HepG2 (cell line): ENCODE measurements around the gene TFAP2C. TPM values are rescaled to one million over a fixed set of nuclear protein-coding genes. Genes with fewer than 3 reads are reported as not detected.

Experiments used
- ATAC-seq: fragments of 200-7000 bp; cut with Tn5 transposase; 3 replicates; pipeline ENCODE4 v1.9.1; 2020; ENCODE audit warnings: mild to moderate bottlenecking, moderate library complexity
- BruUV-seq: library from RNA; stranded (reverse); fragments of 400-500 nt; replicated peaks from 2 replicates; lab custom pipeline; 2021; lab: Mats Ljungman, UMichigan
- CTCF ChIA-PET: fragments of 300-600 bp; formaldehyde crosslinking; extraction: SDS; loops from one replicate; lab custom pipeline; 2021; ENCODE audit warnings: low total read pairs, inconsistent platforms, low intra/inter-chr PET ratio; lab: Yijun Ruan, JAX
- POLR2A ChIA-PET: fragments of 350-600 bp; sonication (Branson Sonifier 250); formaldehyde crosslinking; loops from one replicate; lab custom pipeline; 2020; ENCODE audit warnings: antibody characterized with exemption, inconsistent platforms; lab: Yijun Ruan, JAX
- DNase-seq: peaks from one replicate; pipeline ENCODE4 v3.0.0-alpha.2; 2015; ENCODE audit warnings: low spot score
- FAIRE-seq: peaks from 3 replicates; lab custom pipeline; 2011; peaks lifted over from hg19 to GRCh38; lab: Jason Lieb, UNC
- H2AFZ ChIP-seq: one replicate; pipeline ENCODE4 v1.6.1; 2011; ENCODE audit warnings: low read length, inconsistent platforms
- H3K27ac ChIP-seq: fragments of 300-600 bp; 3 replicates; pipeline ENCODE4 v1.8.0; 2011; ENCODE audit warnings: mixed run types, mild to moderate bottlenecking, mixed read lengths, low read length, inconsistent platforms; ENCODE audit not compliant: insufficient read depth; ENCODE audit errors: extremely low read length
- H3K27me3 ChIP-seq, 2 experiments: fragments of 200-600 bp in 1 of 2; 2 replicates in 1 of 2; 3 replicates in 1 of 2; pipeline versions ENCODE4 v1.6.0 to v1.8.0; 2011; ENCODE audit warnings: low read length in 2 of 2, mild to moderate bottlenecking in 2 of 2, moderate library complexity in 2 of 2, inconsistent platforms in 1 of 2; ENCODE audit not compliant: insufficient read depth in 2 of 2, control insufficient read depth in 1 of 2
- H3K36me3 ChIP-seq, 2 experiments: fragments of 200-600 bp in 1 of 2; replicated peaks in 1 of 2; 2 replicates in 1 of 2; 3 replicates in 1 of 2; pipeline versions ENCODE4 v1.5.1 to v1.8.0; 2011; ENCODE audit warnings: low read length in 2 of 2, inconsistent platforms in 1 of 2; ENCODE audit not compliant: insufficient read depth in 2 of 2, control insufficient read depth in 1 of 2
- H3K4me1 ChIP-seq: 2 replicates; pipeline ENCODE4 v1.5.1; 2012; ENCODE audit warnings: low read length, inconsistent platforms; ENCODE audit not compliant: insufficient read depth
- H3K4me2 ChIP-seq: 2 replicates; pipeline ENCODE4 v1.6.0; 2011; ENCODE audit warnings: low read depth, low read length, inconsistent platforms
- H3K4me3 ChIP-seq, 3 experiments: fragments of 200-600 bp in 1 of 3; sonication (generic), shearing (Covaris generic) in 1 of 3; replicated peaks in 1 of 3; 2 replicates each; pipeline ENCODE4 v1.5.1; 2011 to 2016; ENCODE audit warnings: low read length in 3 of 3, inconsistent platforms in 2 of 3, low read depth in 2 of 3, mild to moderate bottlenecking in 2 of 3, control low read depth in 1 of 3, mixed read lengths in 1 of 3; ENCODE audit not compliant: insufficient read depth in 1 of 3
- H3K79me2 ChIP-seq: one replicate; pipeline ENCODE4 v1.6.1; 2011; ENCODE audit warnings: low read length, inconsistent platforms; ENCODE audit not compliant: insufficient read depth
- H3K9ac ChIP-seq: 2 replicates; pipeline ENCODE4 v1.6.0; 2011; ENCODE audit warnings: mild to moderate bottlenecking, low read depth, low read length, inconsistent platforms; ENCODE audit not compliant: insufficient read depth
- H3K9me3 ChIP-seq: 2 replicates; pipeline ENCODE4 v1.5.1; 2012; ENCODE audit warnings: mild to moderate bottlenecking, low read length
- H4K20me1 ChIP-seq: 2 replicates; pipeline ENCODE4 v1.6.0; 2011; ENCODE audit warnings: inconsistent platforms, mild to moderate bottlenecking, low read length, moderate library complexity; ENCODE audit not compliant: insufficient read depth
- ZBTB40 ChIP-seq, 2 experiments: fragments of 450-650 bp in 1 of 2; sonication (generic) in 1 of 2; formaldehyde crosslinking in 1 of 2; IDR thresholded peaks; 2 replicates each; pipeline versions ENCODE4 v1.6.1 to v1.8.0; 2016 to 2022; ENCODE audit warnings: antibody characterized with exemption in 1 of 2, mild to moderate bottlenecking in 1 of 2, missing genetic modification reagents in 1 of 2
- ZNF564 ChIP-seq: sonication (generic); formaldehyde crosslinking; IDR thresholded peaks from 2 replicates; pipeline ENCODE4 v1.8.1; 2023; ENCODE audit warnings: mild to moderate bottlenecking, missing genetic modification reagents
- WGBS: methylation state at CpG from one replicate; pipeline ENCODE4 v1.1.6; 2017; ENCODE audit warnings: low lambda C conversion rate; 5-methylcytosine and 5-hydroxymethylcytosine counted together
- in situ Hi-C: cut with HindIII; loops from 2 replicates; pipeline ENCODE4 v1.10.0; 2017; ENCODE audit warnings: low pct_unique_long_range_greater_than_20kb; ENCODE audit not compliant: extremely low pct_ligation_motif_present
- intact Hi-C: fragments of 100-400 bp; cut with micrococcal nuclease; formaldehyde crosslinking; loops from one replicate; pipeline ENCODE4 v1.10.0; 2022; ENCODE audit not compliant: unreplicated experiment
- polyA plus RNA-seq, 8 experiments: library from polyadenylated mRNA; depleted of rRNA in 3 of 8; stranded (reverse) in 7 of 8; unstranded in 1 of 8; fragments of >200 nt; fragmentation: Illumina TruSeq in 4 of 8; extraction: Trizol in 4 of 8; gene quantifications; 2 replicates each; pipeline versions ENCODE4 v1.2.1 to v1.2.3, GENCODE V29; 2011 to 2016; ENCODE audit warnings: low read depth in 4 of 8, missing spikeins in 1 of 8, mixed read lengths in 1 of 8; ENCODE audit not compliant: insufficient read depth in 1 of 8
- total RNA-seq, 5 experiments: library from RNA; depleted of rRNA; stranded (reverse); fragments of >200 nt; fragmentation: Illumina TruSeq; extraction: Trizol; gene quantifications; 2 replicates each; pipeline ENCODE4 v1.2.3, GENCODE V29; 2016; ENCODE audit warnings: low read depth in 1 of 5

The TFAP2C gene
- total and polyA plus RNA-seq, 2 of the 13 experiments (the other 11 are each of a cell fraction or from before 2014, with no cell fraction given), result not detected

GRCh38 chr20:56687061-56687460, 58.0 kb downstream of the TFAP2C start:
- intact Hi-C loops, result no loop called here
- TF ChIP-seq ZNF564 (CRISPR knock-in tag) (no peak), ZBTB40 (IDR thresholded peaks at IDR 0.05) (peak; percentile 33; the same call in 1 of the 2 replicates), ZBTB40 (CRISPR knock-in tag; IDR thresholded peaks at IDR 0.05) (peak; percentile 87)
- no peaks in the 10 kb centered on the region for H3K4me1 ChIP-seq

More at GRCh38 chr20:56687061-56687460, 58.0 kb downstream of the TFAP2C start:
- no peaks in the 10 kb centered on the region for H3K9me3 ChIP-seq
- ChIA-PET CTCF (no interaction called here), POLR2A (no interaction called here)
- no peak overlapping the region for H3K4me2 ChIP-seq
- no peak overlapping the region for H3K4me3 ChIP-seq
- ATAC-seq (no peak), DNase-seq (no peak), FAIRE-seq (no peak)
- H3K27ac ChIP-seq, result no peak overlapping the region
- H3K27me3 ChIP-seq, result peaks cover 8 to 61% of the 10 kb centered on the region in 2 experiments; a peak in 4 of 5 replicates
- H3K79me2 ChIP-seq, result no peaks in the 10 kb centered on the region
- H3K36me3 ChIP-seq, result no peaks in the 10 kb centered on the region
- BruUV-seq, result no TSS peak
- in situ Hi-C loops, result no loop called here
- no peaks in the 10 kb centered on the region; the same call in 1 of the 2 replicates for H4K20me1 ChIP-seq
- WGBS, result 58% methylated on average over 7 of the region's 7 CpGs
- no peak overlapping the region for H3K9ac ChIP-seq
- H2AFZ ChIP-seq, result no peak overlapping the region
